ENCODE data around the gene GYG2. TPM values are rescaled to one million over a fixed set of nuclear protein-coding genes. Genes with fewer than 3 reads are reported as not detected.
A peak's percentile ranks its signal among the peaks of the same experiment; 100 is the strongest.

Gene GYG2
- total RNA-seq, 4 donors from 2014 or later = 4.6 to 18.1 (median 8.6) TPM

DNA sequence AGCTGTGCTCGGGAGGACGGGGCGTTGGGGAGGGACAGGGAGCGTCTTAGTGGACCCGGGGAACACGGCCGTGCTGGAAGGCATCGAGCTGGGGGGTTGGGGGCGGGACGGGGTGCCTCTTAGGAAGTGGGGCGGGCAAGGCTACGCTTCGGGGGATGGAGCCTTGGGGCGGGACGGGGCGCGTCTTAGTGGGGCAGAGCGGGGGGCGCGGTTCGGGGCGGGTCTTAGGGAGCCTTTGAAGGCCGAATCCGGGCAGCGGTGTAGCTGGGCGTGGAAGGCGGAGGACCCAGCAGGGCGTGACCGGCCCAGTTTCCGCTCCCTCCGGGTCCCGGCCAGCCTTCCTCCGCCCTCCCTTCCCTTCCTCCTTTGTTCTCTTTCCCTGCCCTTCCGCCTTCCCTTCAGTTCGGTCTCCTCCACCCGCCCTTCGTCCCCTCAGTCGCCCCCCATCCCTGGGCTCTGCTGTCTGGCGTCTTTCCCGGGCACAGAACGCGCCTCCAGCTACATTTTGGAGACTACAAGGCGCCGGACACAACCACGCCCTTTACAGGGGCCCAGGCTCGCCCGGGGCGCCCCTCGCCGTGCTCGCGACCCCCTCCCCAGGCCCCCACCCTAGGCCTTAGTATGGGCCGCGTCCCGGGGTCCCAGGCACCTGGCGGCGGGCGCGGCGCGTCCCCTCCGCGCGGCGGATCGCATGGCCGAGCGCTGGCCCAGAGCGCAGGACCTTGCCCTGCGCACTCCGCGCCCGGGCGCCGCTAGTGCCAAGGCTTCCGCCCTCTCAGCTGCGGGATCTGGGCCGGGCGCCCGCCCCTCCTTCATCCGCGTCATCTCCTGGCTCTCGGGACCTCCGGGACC, 100.1 kb downstream of the GYG2 start, which contains the start of gene ARSD:
Gene ARSD, minus strand, starts transcription at position 757 of the 852 bp plus-strand sequence. Its CDS starts 64 bp downstream, at position 693.
- intact Hi-C loops (cut with DNase I) = no loop called here
- Histone ChIP-seq H3K4me3 (peak within 1 kb of the TSS; percentile 68 to 90 (median 71)), H3K9me3 (peaks cover 0 to 12% (median 3%) of the 10 kb centered on the region in 4 donors), H3K36me3 (peaks cover 0 to 9% (median 4%) of the 10 kb centered on the region in 4 donors), H3K4me1 (peaks cover 0 to 14% (median 2%) of the 10 kb centered on the region in 4 donors), H3K27ac (replicated peaks in 1 of 4) (peak within 1 kb of the TSS; percentile 94 to 98 (median 96)), H3K27me3 (no peaks in the 10 kb centered on the region)
- peak; percentile 96 for DNase-seq (ENCODE audit: extremely low spot score)
- 1% methylated on average over 48 of the region's 84 CpGs for WGBS
- TF ChIP-seq, protein P1, sequence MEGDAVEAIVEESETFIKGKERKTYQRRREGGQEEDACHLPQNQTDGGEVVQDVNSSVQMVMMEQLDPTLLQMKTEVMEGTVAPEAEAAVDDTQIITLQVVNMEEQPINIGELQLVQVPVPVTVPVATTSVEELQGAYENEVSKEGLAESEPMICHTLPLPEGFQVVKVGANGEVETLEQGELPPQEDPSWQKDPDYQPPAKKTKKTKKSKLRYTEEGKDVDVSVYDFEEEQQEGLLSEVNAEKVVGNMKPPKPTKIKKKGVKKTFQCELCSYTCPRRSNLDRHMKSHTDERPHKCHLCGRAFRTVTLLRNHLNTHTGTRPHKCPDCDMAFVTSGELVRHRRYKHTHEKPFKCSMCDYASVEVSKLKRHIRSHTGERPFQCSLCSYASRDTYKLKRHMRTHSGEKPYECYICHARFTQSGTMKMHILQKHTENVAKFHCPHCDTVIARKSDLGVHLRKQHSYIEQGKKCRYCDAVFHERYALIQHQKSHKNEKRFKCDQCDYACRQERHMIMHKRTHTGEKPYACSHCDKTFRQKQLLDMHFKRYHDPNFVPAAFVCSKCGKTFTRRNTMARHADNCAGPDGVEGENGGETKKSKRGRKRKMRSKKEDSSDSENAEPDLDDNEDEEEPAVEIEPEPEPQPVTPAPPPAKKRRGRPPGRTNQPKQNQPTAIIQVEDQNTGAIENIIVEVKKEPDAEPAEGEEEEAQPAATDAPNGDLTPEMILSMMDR (IDR thresholded peaks at IDR 0.05) = no peak
- TF ChIP-seq POLR2A (IDR thresholded peaks at IDR 0.05; ENCODE audit: low read depth) = peak; percentile 78
- TF ChIP-seq POLR2AphosphoS5 (IDR thresholded peaks at IDR 0.05) = peak; percentile 79 to 91
- no peak for TF ChIP-seq EP300 (IDR thresholded peaks at IDR 0.05)

DNA sequence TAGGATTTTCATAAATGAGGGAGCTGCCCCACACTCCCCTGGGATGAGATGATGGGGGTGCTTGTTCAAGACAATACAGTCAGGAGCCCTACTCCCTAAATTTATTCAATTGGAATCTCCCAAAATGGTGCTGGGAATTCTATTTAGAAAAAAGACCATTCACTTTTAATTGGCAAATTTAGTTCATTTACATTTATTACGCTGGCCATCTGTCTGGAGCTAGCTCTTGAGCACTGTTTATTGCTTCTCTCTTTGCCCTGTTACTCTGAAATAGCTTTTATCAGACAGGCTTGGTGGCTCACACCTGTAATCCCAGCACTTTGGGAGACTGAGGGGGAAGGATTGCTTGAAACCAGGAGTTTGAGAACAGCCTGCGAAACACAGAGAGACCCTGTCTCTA, 102.4 kb downstream of the GYG2 start:
- Histone ChIP-seq H3K27ac (replicated peaks in 1 of 4) (no peak overlapping the region), H3K9me3 (peaks cover 0 to 12% (median 3%) of the 10 kb centered on the region in 4 donors), H3K4me3 (no peak overlapping the region), H3K27me3 (no peaks in the 10 kb centered on the region), H3K36me3 (no peaks in the 10 kb centered on the region), H3K4me1 (peaks cover 0 to 14% (median 2%) of the 10 kb centered on the region in 4 donors)
- TF ChIP-seq EP300 (IDR thresholded peaks at IDR 0.05) = no peak
- no peak for TF ChIP-seq POLR2AphosphoS5 (IDR thresholded peaks at IDR 0.05)
- TF ChIP-seq, protein P1 (IDR thresholded peaks at IDR 0.05) = no peak
- no peak for TF ChIP-seq POLR2A (IDR thresholded peaks at IDR 0.05; ENCODE audit: low read depth)
- DNase-seq (ENCODE audit: extremely low spot score) = no peak
- 81% methylated on average over 2 of the region's 2 CpGs for WGBS
- intact Hi-C loops (cut with DNase I) = no loop called here

DNA sequence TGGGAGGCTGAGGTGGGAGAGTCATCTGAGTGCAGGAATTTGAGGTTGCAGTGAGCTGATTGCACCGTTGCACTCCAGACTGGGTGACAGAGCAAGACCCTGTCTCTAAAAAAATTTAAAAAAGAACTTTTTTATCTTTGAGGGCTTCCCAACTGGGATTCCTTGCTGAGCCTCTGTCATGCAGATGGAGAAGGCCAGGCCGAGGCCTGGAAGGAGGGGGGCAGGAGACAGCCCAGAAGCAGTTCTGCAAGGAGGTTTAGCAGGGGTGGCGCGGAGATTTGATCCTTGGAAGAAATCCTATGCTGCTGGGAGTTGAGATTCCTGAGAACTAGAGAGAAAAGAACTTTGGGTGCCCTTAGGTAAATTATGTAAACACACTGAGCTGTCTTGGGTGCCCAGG, 102.9 kb downstream of the GYG2 start:
- no peak for DNase-seq (ENCODE audit: extremely low spot score)
- intact Hi-C loops (cut with DNase I) = no loop called here
- peaks cover 0 to 12% (median 3%) of the 10 kb centered on the region in 4 donors for H3K9me3 ChIP-seq
- no peaks in the 10 kb centered on the region for H3K36me3 ChIP-seq
- no peak for TF ChIP-seq POLR2A (IDR thresholded peaks at IDR 0.05; ENCODE audit: low read depth)
- 70% methylated on average over 4 of the region's 4 CpGs for WGBS
- no peaks in the 10 kb centered on the region for H3K27me3 ChIP-seq
- H3K4me1 ChIP-seq = peaks cover 0 to 14% (median 2%) of the 10 kb centered on the region in 4 donors
- H3K27ac ChIP-seq (replicated peaks in 1 of 4) = no peak overlapping the region
- no peak overlapping the region for H3K4me3 ChIP-seq

Other genes with a start within 250 kb of the GYG2 start
- 100 to 1,000 TPM; 311 to 469 (median 376) TPM for gene CD99, start 137.6 kb upstream of the GYG2 start, total RNA-seq
- gene XG, start 76.9 kb upstream of the GYG2 start, total RNA-seq = under 1 TPM in 3 of 4 donors, not detected in 1; 0.39 to 0.83 (median 0.40) TPM
- gene ARSD, start 100.4 kb downstream of the GYG2 start, total RNA-seq = 10 to 100 TPM; 11.6 to 20.3 (median 14.9) TPM
- not detected for gene ARSH, start 177.6 kb downstream of the GYG2 start, total RNA-seq
- gene ARSF, start 212.5 kb downstream of the GYG2 start, total RNA-seq = under 1 TPM in 1 of 4 donors, not detected in 3; 0.33 TPM

All from esophagus muscularis mucosa (tissue), 4 donors.